NT2/D1 (cell line): ENCODE measurements around the gene SYPL2.
"Not testable (repeated sequence)": the region's sequence is repeated elsewhere in the genome, so short reads cannot be mapped to it uniquely, and the experiment has no call there.

Experiments used
- DNase-seq: peaks from one replicate; pipeline ENCODE4 v3.0.0-alpha.2; 2011; ENCODE audit warnings: low read depth, low spot score
- H3K27me3 ChIP-seq: 2 replicates; pipeline ENCODE4 v1.6.0; 2011; ENCODE audit warnings: mild to moderate bottlenecking; ENCODE audit not compliant: insufficient read length, insufficient read depth
- H3K36me3 ChIP-seq: 2 replicates; pipeline ENCODE4 v1.6.1; 2011; ENCODE audit warnings: mild to moderate bottlenecking, low read length, mixed read lengths; ENCODE audit not compliant: insufficient read depth, insufficient read length
- H3K4me1 ChIP-seq: 2 replicates; pipeline ENCODE4 v1.5.1; 2011; ENCODE audit not compliant: insufficient read depth, insufficient read length
- H3K4me3 ChIP-seq: 2 replicates; pipeline ENCODE4 v1.5.1; 2011; ENCODE audit warnings: low read depth; ENCODE audit not compliant: insufficient read length
- H3K9ac ChIP-seq: 2 replicates; pipeline ENCODE4 v1.6.0; 2011; ENCODE audit warnings: low read depth; ENCODE audit not compliant: insufficient read length
- H3K9me3 ChIP-seq: 2 replicates; pipeline ENCODE4 v1.5.1; 2011; ENCODE audit warnings: mild to moderate bottlenecking, low read length; ENCODE audit not compliant: insufficient read depth
- SUZ12 ChIP-seq: IDR thresholded peaks from 2 replicates; pipeline ENCODE4 v1.6.1; 2011; ENCODE audit not compliant: insufficient read length, insufficient read depth; ENCODE audit errors: extremely low read depth
- YY1 ChIP-seq: IDR thresholded peaks from 2 replicates; pipeline ENCODE4 v1.6.1; 2011; ENCODE audit not compliant: insufficient read length, insufficient read depth
- ZNF274 ChIP-seq: IDR thresholded peaks from 2 replicates; pipeline ENCODE4 v1.6.1; 2011; ENCODE audit warnings: mild to moderate bottlenecking, low read depth, low read length

The SYPL2 gene

GRCh38 chr1:109454497-109455133 is 11.7 kb upstream of the SYPL2 start:
- Histone ChIP-seq H3K36me3 (no peaks in the 10 kb centered on the region), H3K9ac (no peak overlapping the region), H3K4me1 (no peaks in the 10 kb centered on the region), H3K9me3 (peaks cover 30% of the 10 kb centered on the region), H3K27me3 (no peaks in the 10 kb centered on the region), H3K4me3 (no peak overlapping the region)
- no peak for DNase-seq
- TF ChIP-seq ZNF274 = no peak
- TF ChIP-seq YY1 = no peak
- no peak for TF ChIP-seq SUZ12

- Histone ChIP-seq H3K27me3 (no peaks in the 10 kb centered on the region), H3K4me1 (no peaks in the 10 kb centered on the region), H3K36me3 (no peaks in the 10 kb centered on the region), H3K9me3 (peaks cover 30% of the 10 kb centered on the region), H3K9ac (no peak overlapping the region), H3K4me3 (no peak overlapping the region)
- TF ChIP-seq SUZ12 (no peak), YY1 (no peak), ZNF274 (no peak)
- DNase-seq = no peak
Measured at GRCh38 chr1:109457819-109458218, 8.5 kb upstream of the SYPL2 start.

GRCh38 chr1:109466125-109466451 is 258 bp upstream of the SYPL2 start:
- H3K27me3 ChIP-seq = peaks cover 42% of the 10 kb centered on the region
- H3K9ac ChIP-seq = peak overlapping the region; percentile 75
- no peak for DNase-seq

GRCh38 chr1:109467301-109467777 is 993 bp downstream of the SYPL2 start:
- TF ChIP-seq SUZ12 (no peak), YY1 (no peak), ZNF274 (no peak)
- Histone ChIP-seq H3K9ac (peak overlapping the region; percentile 58), H3K9me3 (no peaks in the 10 kb centered on the region), H3K4me1 (no peaks in the 10 kb centered on the region), H3K4me3 (peak overlapping the region; percentile 40), H3K36me3 (no peaks in the 10 kb centered on the region), H3K27me3 (peaks cover 42% of the 10 kb centered on the region)
- no peak for DNase-seq

More at GRCh38 chr1:109466125-109466451, 258 bp upstream of the SYPL2 start:
- H3K36me3 ChIP-seq = no peaks in the 10 kb centered on the region
- H3K4me3 ChIP-seq = peak overlapping the region; percentile 57
- no peaks in the 10 kb centered on the region for H3K9me3 ChIP-seq
- H3K4me1 ChIP-seq = no peaks in the 10 kb centered on the region
- TF ChIP-seq ZNF274 = no peak
- TF ChIP-seq YY1 = no peak
- TF ChIP-seq SUZ12 = no peak

GRCh38 chr1:109468061-109468460 is 1.7 kb downstream of the SYPL2 start:
- Histone ChIP-seq H3K4me1 (no peaks in the 10 kb centered on the region), H3K9ac (no peak overlapping the region), H3K9me3 (no peaks in the 10 kb centered on the region), H3K27me3 (peaks cover 42% of the 10 kb centered on the region), H3K36me3 (no peaks in the 10 kb centered on the region), H3K4me3 (no peak overlapping the region)
- TF ChIP-seq ZNF274 (no peak), YY1 (no peak), SUZ12 (no peak)
- DNase-seq = no peak

- H3K27me3 ChIP-seq = peaks cover 41% of the 10 kb centered on the region
- no peaks in the 10 kb centered on the region for H3K9me3 ChIP-seq
- no peak for DNase-seq
Measured at GRCh38 chr1:109468903-109469302, 2.6 kb downstream of the SYPL2 start.

GRCh38 chr1:109470245-109470644 is 3.9 kb downstream of the SYPL2 start:
- Histone ChIP-seq H3K4me3 (no peak overlapping the region), H3K27me3 (peaks cover 28% of the 10 kb centered on the region), H3K36me3 (no peaks in the 10 kb centered on the region)

More at GRCh38 chr1:109468903-109469302, 2.6 kb downstream of the SYPL2 start:
- Histone ChIP-seq H3K9ac (no peak overlapping the region), H3K4me3 (no peak overlapping the region), H3K4me1 (no peaks in the 10 kb centered on the region), H3K36me3 (no peaks in the 10 kb centered on the region)
- TF ChIP-seq SUZ12 (no peak), YY1 (no peak)

GRCh38 chr1:109472779-109473178 is 6.4 kb downstream of the SYPL2 start:
- H3K4me1 ChIP-seq = peaks cover 2% of the 10 kb centered on the region
- DNase-seq = no peak

More at GRCh38 chr1:109470245-109470644, 3.9 kb downstream of the SYPL2 start:
- no peaks in the 10 kb centered on the region for H3K4me1 ChIP-seq
- no peak for DNase-seq
- H3K9ac ChIP-seq = no peak overlapping the region
- no peaks in the 10 kb centered on the region for H3K9me3 ChIP-seq
- no peak for TF ChIP-seq YY1
- TF ChIP-seq ZNF274 = no peak
- TF ChIP-seq SUZ12 = no peak

GRCh38 chr1:109473284-109474057 is 7.1 kb downstream of the SYPL2 start:
- H3K4me1 ChIP-seq, H3K9me3 ChIP-seq, DNase-seq, H3K9ac ChIP-seq, H3K4me3 ChIP-seq, H3K36me3 ChIP-seq, H3K27me3 ChIP-seq: not testable (repeated sequence)

More at GRCh38 chr1:109472779-109473178, 6.4 kb downstream of the SYPL2 start:
- Histone ChIP-seq H3K9ac (no peak overlapping the region), H3K4me3 (no peak overlapping the region), H3K27me3 (peaks cover 10% of the 10 kb centered on the region), H3K36me3 (no peaks in the 10 kb centered on the region), H3K9me3 (no peaks in the 10 kb centered on the region)
- TF ChIP-seq SUZ12 = no peak
- TF ChIP-seq ZNF274 = no peak
- no peak for TF ChIP-seq YY1
